Fibroblast of mammary gland (primary cell): ENCODE measurements around the gene FCMR.
"Not testable (repeated sequence)": the region's sequence is repeated elsewhere in the genome, so short reads cannot be mapped to it uniquely, and the experiment has no call there.

Source experiments
- DNase-seq: peaks from one replicate; pipeline ENCODE4 v3.0.0-alpha.2; 2010; ENCODE audit warnings: low read depth
- H3K4me3 ChIP-seq: 2 replicates; pipeline ENCODE4 v1.5.1; 2011; ENCODE audit warnings: low read depth, mild to moderate bottlenecking, low read length, moderate library complexity; ENCODE audit not compliant: control insufficient read depth
- CTCF ChIP-seq: conservative IDR thresholded peaks from 2 replicates; pipeline ENCODE4 v1.5.1; 2011; ENCODE audit warnings: low read depth, low read length, inconsistent platforms; ENCODE audit not compliant: control insufficient read depth, insufficient read depth

The FCMR gene

DNA sequence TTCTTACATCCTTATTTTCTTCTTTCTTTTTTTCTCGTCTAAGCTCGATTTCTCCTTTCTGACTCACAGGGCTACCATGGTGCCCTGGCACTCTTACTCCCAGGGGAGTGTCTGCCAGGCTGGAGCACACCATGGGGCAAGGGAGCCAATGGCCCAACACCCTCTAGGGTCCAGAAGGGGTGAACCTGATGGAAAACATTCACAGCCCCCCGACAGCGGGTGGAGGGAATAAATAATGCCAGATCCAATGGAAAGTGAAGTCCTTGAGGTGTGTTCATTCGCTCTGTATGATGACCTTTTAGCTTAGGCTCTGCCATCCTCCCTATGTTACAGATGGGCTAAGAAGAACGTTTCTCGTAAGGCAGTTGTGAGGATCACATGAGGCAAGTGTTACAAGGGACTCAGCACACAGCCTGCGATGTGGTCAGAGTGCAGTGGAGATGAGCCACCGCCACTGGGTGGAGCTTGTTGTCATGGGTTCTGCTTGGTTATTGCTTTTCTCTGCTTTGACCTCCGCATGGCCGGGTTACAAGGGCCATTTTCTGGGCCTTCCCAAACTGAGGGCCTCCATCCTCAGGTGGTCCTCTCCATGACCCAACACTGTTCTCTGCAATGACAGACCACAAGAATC is 3.5 kb upstream of the FCMR start:
- H3K4me3 ChIP-seq = no peak overlapping the region
- no peak for DNase-seq
- TF ChIP-seq CTCF = no peak

DNA sequence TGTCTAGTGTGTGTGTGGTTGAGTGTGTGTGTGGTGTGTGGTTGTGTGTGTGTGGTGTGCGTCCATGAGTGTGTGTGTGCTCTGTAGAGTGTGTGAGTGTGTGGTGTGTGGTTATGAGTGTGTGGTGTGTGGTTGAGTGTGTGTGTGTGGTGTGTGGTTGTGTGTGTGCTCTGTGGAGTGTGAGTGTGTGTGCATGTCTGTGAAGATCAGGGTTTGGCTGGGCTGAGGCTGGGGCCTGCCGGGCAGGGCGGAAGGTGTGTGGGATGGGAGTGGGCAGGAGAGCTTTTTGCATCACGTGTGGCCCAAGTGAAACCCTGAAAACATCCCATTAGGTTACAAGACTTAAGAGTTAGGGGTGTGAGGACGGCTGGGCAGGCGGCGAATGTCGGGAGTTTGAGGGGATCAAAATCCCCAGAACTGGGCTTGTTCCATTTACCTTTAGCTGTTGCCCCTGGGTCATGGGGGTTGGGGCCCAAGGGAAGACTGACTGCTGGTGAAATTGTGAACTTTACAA is 2.9 kb upstream of the FCMR start:
- no peak for DNase-seq
- no peak overlapping the region for H3K4me3 ChIP-seq
- no peak for TF ChIP-seq CTCF

- H3K4me3 ChIP-seq, DNase-seq: not testable (repeated sequence)
These were observed 2.3 kb upstream of the FCMR start for GRCh38 chr1:206923961-206924557.

DNA sequence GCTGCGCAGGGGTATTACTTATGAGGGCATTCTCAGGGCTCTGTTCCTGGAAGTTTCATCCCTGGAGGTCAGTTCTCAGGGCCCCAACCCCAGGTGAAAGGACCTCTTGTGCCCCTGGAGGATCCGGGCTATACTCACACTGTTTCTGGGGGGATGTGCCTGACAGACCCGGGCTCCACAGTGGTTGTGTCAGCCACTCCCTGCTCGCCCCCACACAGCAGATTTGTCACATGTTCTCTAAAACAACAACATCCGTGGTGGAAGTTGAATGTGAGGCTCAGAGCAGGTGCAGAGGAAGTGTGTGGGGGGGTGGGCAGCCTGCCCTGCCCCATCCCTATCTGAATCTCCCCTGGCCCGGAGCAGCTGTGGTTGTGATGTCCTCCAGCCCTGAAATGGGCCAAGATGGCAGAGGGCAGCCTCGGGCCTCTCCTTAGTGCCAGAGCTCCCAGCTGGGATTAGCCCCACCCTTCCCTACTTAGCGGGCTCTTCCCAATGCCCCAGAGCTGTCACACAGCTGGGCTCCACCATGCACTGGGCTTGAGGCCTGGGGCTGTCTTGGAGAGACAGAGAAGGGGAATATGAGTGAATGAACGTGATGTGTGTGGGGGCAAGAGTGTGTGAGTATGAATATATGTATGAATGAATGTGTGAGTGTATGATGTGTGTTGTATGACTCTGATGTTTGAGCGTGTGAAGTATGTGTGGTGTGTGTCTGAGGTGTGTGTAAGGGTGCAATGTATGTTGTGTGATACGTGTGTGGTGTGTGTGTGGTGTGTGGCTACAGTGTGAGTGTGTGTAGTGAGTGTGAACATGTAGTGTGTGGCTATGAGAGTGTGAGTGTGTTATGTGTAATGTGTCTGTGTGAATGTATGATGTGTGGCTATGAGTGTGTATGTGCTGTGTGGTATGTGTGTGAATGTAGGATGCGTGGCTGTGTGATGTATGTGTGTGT is 1.5 kb upstream of the FCMR start:
- DNase-seq = no peak
- no peak for TF ChIP-seq CTCF
- H3K4me3 ChIP-seq = no peak overlapping the region

DNA sequence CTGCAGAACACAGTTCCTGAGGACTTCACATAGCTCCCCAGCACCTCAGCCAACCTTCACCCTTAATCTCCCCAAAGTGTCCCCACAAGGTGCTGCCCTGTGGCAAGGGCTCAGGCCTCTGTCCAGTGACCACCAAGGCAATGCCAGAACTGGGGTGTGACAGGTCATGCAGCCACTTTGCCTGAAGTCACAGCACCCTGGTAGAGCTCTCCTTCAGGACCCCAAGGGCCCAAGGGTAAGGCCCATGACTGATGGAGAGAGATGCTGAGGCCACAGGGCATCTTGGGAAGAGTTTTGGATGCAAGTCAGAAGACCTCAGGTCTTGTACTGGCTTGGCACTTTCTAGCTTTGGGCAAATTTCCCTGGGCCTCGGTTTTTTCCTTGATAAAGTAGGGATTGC is 783 bp upstream of the FCMR start:
- no peak overlapping the region for H3K4me3 ChIP-seq
- no peak for TF ChIP-seq CTCF
- DNase-seq = no peak

DNA sequence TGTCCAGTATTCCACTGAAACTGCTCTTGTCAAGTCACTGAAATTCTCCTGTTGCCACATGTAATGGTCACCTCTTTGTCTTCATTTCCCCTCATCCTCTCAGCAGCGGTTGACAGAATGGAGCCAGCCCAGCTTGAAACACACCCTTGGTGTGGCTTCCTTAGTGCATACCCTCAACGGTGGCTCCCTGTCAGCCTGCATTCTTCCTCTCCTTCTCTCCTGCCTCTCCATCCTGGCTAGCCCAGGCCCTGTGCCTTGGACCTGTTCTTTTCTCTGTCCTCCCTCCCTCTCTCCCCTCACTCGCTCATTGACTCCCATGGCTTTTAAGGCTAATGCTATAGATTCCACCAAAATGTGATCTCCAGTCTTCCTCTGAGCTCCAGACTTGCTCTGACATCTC is 3.7 kb downstream of the FCMR start:
- H3K4me3 ChIP-seq = no peak overlapping the region

More for the DNA sequence above, 3.7 kb downstream of the FCMR start:
- DNase-seq = no peak
- no peak for TF ChIP-seq CTCF
